H1 (cell line): ENCODE results near the gene ANXA3.

Experiments used
- BACH1 ChIP-seq: IDR thresholded peaks from 2 replicates; pipeline ENCODE4 v1.6.1; 2012; ENCODE audit warnings: low read length, improper control_type of control experiment
- CEBPB ChIP-seq: IDR thresholded peaks from 2 replicates; pipeline ENCODE4 v1.6.1; 2012; ENCODE audit warnings: low read depth, low read length
- CTCF ChIP-seq, 3 experiments: IDR thresholded peaks; 1 replicate in 2 of 3; 2 replicates in 1 of 3; pipeline versions ENCODE4 v1.5.1 to v1.6.1; 2011; ENCODE audit warnings: low read length in 3 of 3, mild to moderate bottlenecking in 3 of 3, inconsistent platforms in 2 of 3, low read depth in 1 of 3, moderate library complexity in 1 of 3; ENCODE audit not compliant: insufficient read depth in 1 of 3; ENCODE audit errors: control extremely low read depth in 1 of 3
- JUN ChIP-seq: IDR thresholded peaks from 2 replicates; pipeline ENCODE4 v1.6.1; 2011; ENCODE audit warnings: low read depth, mild to moderate bottlenecking, improper control_type of control experiment, low read length
- SIN3A ChIP-seq, 2 experiments: IDR thresholded peaks in 1 of 2; conservative IDR thresholded peaks in 1 of 2; 2 replicates each; pipeline ENCODE4 v1.6.1; 2011 to 2012; ENCODE audit warnings: low read length in 2 of 2, improper control_type of control experiment in 1 of 2, low read depth in 1 of 2, mild to moderate bottlenecking in 1 of 2
- SP2 ChIP-seq: IDR thresholded peaks from 2 replicates; pipeline ENCODE4 v1.6.1; 2012; ENCODE audit warnings: mild to moderate bottlenecking, low read length, inconsistent platforms
- ZNF274 ChIP-seq: IDR thresholded peaks from 2 replicates; pipeline ENCODE4 v1.7.0; 2012; ENCODE audit warnings: low read length, borderline replicate concordance; ENCODE audit errors: extremely low read depth

DNA sequence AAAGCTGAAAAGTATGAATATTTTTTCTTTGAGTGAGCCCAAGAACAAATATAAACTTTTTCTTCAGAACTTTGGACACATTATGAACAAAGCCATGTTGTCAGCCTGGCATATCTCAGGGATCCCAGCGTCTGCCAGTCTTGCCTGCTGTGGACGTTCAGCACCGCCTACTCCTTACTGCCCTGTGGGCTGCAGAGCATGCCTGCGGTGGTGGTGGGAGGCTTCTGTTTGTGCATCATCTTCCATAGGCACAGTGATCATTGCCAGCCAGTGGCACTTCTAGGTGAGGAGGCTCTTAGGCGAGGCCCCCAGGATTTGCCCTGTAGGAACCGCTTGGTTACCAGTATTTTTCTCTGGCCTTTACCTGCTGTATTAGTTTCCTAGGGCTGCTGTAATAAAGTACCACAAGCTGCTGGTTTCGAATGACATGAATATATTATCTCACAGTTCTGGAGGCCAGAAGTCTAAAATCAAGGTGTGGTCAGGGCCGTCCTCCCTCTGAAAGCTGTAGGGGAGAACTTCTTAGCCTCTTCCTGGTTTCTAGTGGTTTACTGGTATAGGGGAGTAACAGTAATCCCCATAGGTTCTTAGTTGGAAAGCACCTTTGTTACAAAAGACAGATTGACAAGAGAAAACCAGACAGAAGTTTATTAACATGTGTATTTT, 15.4 kb downstream of the ANXA3 start:
- TF ChIP-seq CEBPB, result no peak
- TF ChIP-seq SIN3A (conservative IDR thresholded peaks at IDR 0.05 in 1 of 2, IDR thresholded peaks at IDR 0.05 in 1 of 2; ENCODE audit: low read depth in 1 of 2, low read length in 2 of 2), result no peak
- no peak for TF ChIP-seq SP2
- TF ChIP-seq CTCF (IDR thresholded peaks at IDR 0.05; ENCODE audit: control extremely low read depth in 1 of 3, insufficient read depth in 1 of 3, low read depth in 1 of 3, low read length in 3 of 3), result no peak
- TF ChIP-seq ZNF274, result no peak
- no peak for TF ChIP-seq JUN
- no peak for TF ChIP-seq BACH1
